PC-9 (cell line): ENCODE data around the gene NUB1.

Source experiments
- CTCF ChIP-seq: fragments of 200-600 bp; sonication (generic); conservative IDR thresholded peaks from 2 replicates; pipeline ENCODE4 v1.6.1; 2017; ENCODE audit warnings: mixed run types, antibody characterized with exemption, mild to moderate bottlenecking, moderate library complexity
- EZH2 ChIP-seq: fragments of 200-600 bp; sonication (generic); IDR thresholded peaks from 2 replicates; pipeline ENCODE4 v1.8.0; 2017; ENCODE audit warnings: antibody characterized with exemption, low read depth

GRCh38 chr7:151320263-151320845 is 21.3 kb upstream of the NUB1 start:
- no peak for TF ChIP-seq CTCF
- no peak for TF ChIP-seq EZH2
